Right atrium auricular region (tissue), 2 donors: Measurements from ENCODE around the gene RAB6D. TPM values are rescaled to one million over a fixed set of nuclear protein-coding genes. Genes with fewer than 3 reads are reported as not detected.
"Not testable (repeated sequence)": the region's sequence is repeated elsewhere in the genome, so short reads cannot be mapped to it uniquely, and the experiment has no call there.

Source experiments
- DNase-seq: peaks from one replicate; pipeline ENCODE4 v3.0.0-alpha.2; 2019; ENCODE audit warnings: low spot score
- H3K27ac ChIP-seq, 2 donors: fragments of 200-600 bp; sonication (generic); 1 replicate in 1 of 2; 2 replicates in 1 of 2; pipeline ENCODE4 v1.5.1; 2016 to 2019
- H3K27me3 ChIP-seq, 2 donors: fragments of 200-600 bp; sonication (generic); one replicate each; pipeline versions ENCODE4 v1.5.1 to v1.6.0; 2017 to 2019
- H3K36me3 ChIP-seq: fragments of 200-600 bp; sonication (generic); one replicate; pipeline ENCODE4 v1.5.1; 2016
- H3K4me1 ChIP-seq, 2 donors: fragments of 200-600 bp; sonication (generic); one replicate each; pipeline versions ENCODE4 v1.5.1 to v1.6.0; 2017 to 2019
- H3K4me3 ChIP-seq, 2 donors: fragments of 200-600 bp; sonication (generic); 1 replicate in 1 of 2; 2 replicates in 1 of 2; pipeline ENCODE4 v1.5.1; 2017 to 2019; ENCODE audit warnings: mild to moderate bottlenecking in 1 of 2, moderate library complexity in 1 of 2
- H3K9me3 ChIP-seq, 2 donors: fragments of 200-600 bp; sonication (generic); one replicate each; pipeline ENCODE4 v1.5.1; 2019
- CTCF ChIP-seq, 2 donors: fragments of 200-600 bp; sonication (generic); IDR thresholded peaks; one replicate each; pipeline ENCODE4 v1.5.1; 2019; ENCODE audit warnings: antibody characterized with exemption in 2 of 2
- total RNA-seq, 2 donors: library from RNA; depleted of rRNA; stranded (reverse); fragments of >200 nt; gene quantifications; one replicate each; pipeline ENCODE4 v1.1.0, GENCODE V29; 2016

RAB6D gene
- total RNA-seq, 2 donors from 2014 or later, result not detected

- no peaks in the 10 kb centered on the region for H3K9me3 ChIP-seq
Observed at GRCh38 chr2:131322209-131322608, 41.8 kb downstream of the RAB6D start.

GRCh38 chr2:131321344-131321743, 42.6 kb downstream of the RAB6D start:
- not testable (repeated sequence) for H3K27ac ChIP-seq, H3K27me3 ChIP-seq, H3K36me3 ChIP-seq, H3K4me1 ChIP-seq, H3K4me3 ChIP-seq, H3K9me3 ChIP-seq, DNase-seq

More at GRCh38 chr2:131322209-131322608, 41.8 kb downstream of the RAB6D start:
- H3K27ac ChIP-seq, result no peak overlapping the region
- no peak for TF ChIP-seq CTCF (IDR thresholded peaks at IDR 0.05)
- H3K36me3 ChIP-seq, result no peaks in the 10 kb centered on the region
- no peak for DNase-seq
- H3K4me1 ChIP-seq, result no peaks in the 10 kb centered on the region
- no peak overlapping the region for H3K4me3 ChIP-seq
- H3K27me3 ChIP-seq, result no peaks in the 10 kb centered on the region

GRCh38 chr2:131311001-131311400, 53.0 kb downstream of the RAB6D start:
- not testable (repeated sequence) for H3K36me3 ChIP-seq, H3K27ac ChIP-seq, H3K27me3 ChIP-seq, H3K4me3 ChIP-seq, H3K9me3 ChIP-seq, H3K4me1 ChIP-seq, DNase-seq

Other genes starting within 250 kb of the RAB6D start
- gene POTEE, start 154.6 kb downstream of the RAB6D start, total RNA-seq, result under 1 TPM in 1 of 2 donors, not detected in 1; 0.16 TPM
- gene TUBA3D, start 112.0 kb upstream of the RAB6D start, total RNA-seq, result 10 to 100 TPM; 13.0 to 34.2 TPM
- 10 to 100 TPM; 74.9 to 84.4 TPM for gene MZT2A, start 128.2 kb upstream of the RAB6D start, total RNA-seq
- 1 to 10 TPM; 2.8 to 3.9 TPM for gene CCDC74A, start 163.7 kb upstream of the RAB6D start, total RNA-seq